ENCODE results near the gene SH3TC1.

Gene SH3TC1

GRCh38 chr4:8232748-8233147, 33.7 kb downstream of the SH3TC1 start:
- Histone ChIP-seq H3K27me3 (ENCODE audit: insufficient read depth, low read length) (no peaks in the 10 kb centered on the region), H3K79me2 (ENCODE audit: insufficient read depth, low read length) (peaks cover 18% of the 10 kb centered on the region), H3K9me2 (ENCODE audit: low read depth, low read length) (no peaks in the 10 kb centered on the region), H3K4me2 (ENCODE audit: low read length) (no peak overlapping the region), H3K4me1 (ENCODE audit: insufficient read depth, low read length, severe bottlenecking) (peaks cover 71% of the 10 kb centered on the region), H3K9me3 (ENCODE audit: low read length) (no peaks in the 10 kb centered on the region), H4K20me1 (ENCODE audit: insufficient read depth, low read length) (no peaks in the 10 kb centered on the region), H3K27ac (ENCODE audit: low read depth, low read length, poor library complexity, severe bottlenecking) (no peak overlapping the region), H2AFZ (ENCODE audit: low read length) (no peak overlapping the region), H3K4me3 (ENCODE audit: low read depth, low read length, poor library complexity, severe bottlenecking) (no peak overlapping the region), H3K36me3 (ENCODE audit: insufficient read depth, low read length) (peaks cover 63% of the 10 kb centered on the region), H3F3A (ENCODE audit: insufficient read depth, low read length) (no peaks in the 10 kb centered on the region), H3K9ac (ENCODE audit: low read length) (no peak overlapping the region)
- TF ChIP-seq, protein P1, sequence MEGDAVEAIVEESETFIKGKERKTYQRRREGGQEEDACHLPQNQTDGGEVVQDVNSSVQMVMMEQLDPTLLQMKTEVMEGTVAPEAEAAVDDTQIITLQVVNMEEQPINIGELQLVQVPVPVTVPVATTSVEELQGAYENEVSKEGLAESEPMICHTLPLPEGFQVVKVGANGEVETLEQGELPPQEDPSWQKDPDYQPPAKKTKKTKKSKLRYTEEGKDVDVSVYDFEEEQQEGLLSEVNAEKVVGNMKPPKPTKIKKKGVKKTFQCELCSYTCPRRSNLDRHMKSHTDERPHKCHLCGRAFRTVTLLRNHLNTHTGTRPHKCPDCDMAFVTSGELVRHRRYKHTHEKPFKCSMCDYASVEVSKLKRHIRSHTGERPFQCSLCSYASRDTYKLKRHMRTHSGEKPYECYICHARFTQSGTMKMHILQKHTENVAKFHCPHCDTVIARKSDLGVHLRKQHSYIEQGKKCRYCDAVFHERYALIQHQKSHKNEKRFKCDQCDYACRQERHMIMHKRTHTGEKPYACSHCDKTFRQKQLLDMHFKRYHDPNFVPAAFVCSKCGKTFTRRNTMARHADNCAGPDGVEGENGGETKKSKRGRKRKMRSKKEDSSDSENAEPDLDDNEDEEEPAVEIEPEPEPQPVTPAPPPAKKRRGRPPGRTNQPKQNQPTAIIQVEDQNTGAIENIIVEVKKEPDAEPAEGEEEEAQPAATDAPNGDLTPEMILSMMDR (IDR thresholded peaks at IDR 0.05; ENCODE audit: low read length): no peak
- no peak for TF ChIP-seq EZH2 (IDR thresholded peaks at IDR 0.05; ENCODE audit: borderline replicate concordance, low read length)

GRCh38 chr4:8233672-8234484, 34.8 kb downstream of the SH3TC1 start:
- no peak overlapping the region for H3K9ac ChIP-seq (ENCODE audit: low read length)
- H3K4me3 ChIP-seq (ENCODE audit: low read depth, low read length, poor library complexity, severe bottlenecking): no peak overlapping the region
- H3K27ac ChIP-seq (ENCODE audit: low read depth, low read length, poor library complexity, severe bottlenecking): no peak overlapping the region
- H2AFZ ChIP-seq (ENCODE audit: low read length): no peak overlapping the region
- H3K79me2 ChIP-seq (ENCODE audit: insufficient read depth, low read length): peaks cover 18% of the 10 kb centered on the region
- H3K9me3 ChIP-seq (ENCODE audit: low read length): no peaks in the 10 kb centered on the region
- H3K4me1 ChIP-seq (ENCODE audit: insufficient read depth, low read length, severe bottlenecking): peaks cover 70% of the 10 kb centered on the region
- H3K27me3 ChIP-seq (ENCODE audit: insufficient read depth, low read length): no peaks in the 10 kb centered on the region
- H3K4me2 ChIP-seq (ENCODE audit: low read length): no peak overlapping the region
- H3K9me2 ChIP-seq (ENCODE audit: low read depth, low read length): no peaks in the 10 kb centered on the region
- no peaks in the 10 kb centered on the region for H4K20me1 ChIP-seq (ENCODE audit: insufficient read depth, low read length)
- no peaks in the 10 kb centered on the region for H3F3A ChIP-seq (ENCODE audit: insufficient read depth, low read length)
- H3K36me3 ChIP-seq (ENCODE audit: insufficient read depth, low read length): peaks cover 72% of the 10 kb centered on the region
- no peak for TF ChIP-seq EZH2 (IDR thresholded peaks at IDR 0.05; ENCODE audit: borderline replicate concordance, low read length)
- TF ChIP-seq, protein P1 (IDR thresholded peaks at IDR 0.05; ENCODE audit: low read length): no peak

DNA sequence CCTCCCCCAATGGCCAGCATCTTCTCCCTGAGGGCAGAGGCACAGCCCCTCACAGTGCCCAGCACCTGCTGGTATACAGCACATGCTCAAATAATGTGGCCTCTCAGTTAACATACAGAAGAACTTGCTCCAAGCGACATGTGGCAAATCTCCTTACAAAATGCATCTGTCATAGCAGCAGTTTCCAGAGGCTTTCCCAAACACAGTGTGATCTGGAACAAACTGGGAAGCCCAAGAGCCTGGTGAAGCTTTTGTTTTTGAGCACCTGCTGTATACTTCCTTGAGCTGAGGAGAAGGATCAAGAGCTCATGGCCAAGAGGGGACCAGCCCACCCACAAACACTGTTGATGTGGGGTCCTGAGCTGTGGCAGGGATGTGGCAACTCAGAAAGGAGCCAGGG, 35.6 kb downstream of the SH3TC1 start:
- Histone ChIP-seq H3K4me2 (ENCODE audit: low read length) (peak overlapping the region; percentile 26; the same call in 1 of the 2 replicates), H3K9me3 (ENCODE audit: low read length) (no peaks in the 10 kb centered on the region), H3F3A (ENCODE audit: insufficient read depth, low read length) (no peaks in the 10 kb centered on the region), H3K36me3 (ENCODE audit: insufficient read depth, low read length) (peaks cover 80% of the 10 kb centered on the region), H3K9me2 (ENCODE audit: low read depth, low read length) (no peaks in the 10 kb centered on the region), H3K9ac (ENCODE audit: low read length) (no peak overlapping the region), H2AFZ (ENCODE audit: low read length) (no peak overlapping the region), H3K27me3 (ENCODE audit: insufficient read depth, low read length) (no peaks in the 10 kb centered on the region), H3K27ac (ENCODE audit: low read depth, low read length, poor library complexity, severe bottlenecking) (peak overlapping the region; percentile 77), H3K4me1 (ENCODE audit: insufficient read depth, low read length, severe bottlenecking) (peaks cover 69% of the 10 kb centered on the region), H4K20me1 (ENCODE audit: insufficient read depth, low read length) (no peaks in the 10 kb centered on the region), H3K79me2 (ENCODE audit: insufficient read depth, low read length) (peaks cover 15% of the 10 kb centered on the region), H3K4me3 (ENCODE audit: low read depth, low read length, poor library complexity, severe bottlenecking) (no peak overlapping the region)
- TF ChIP-seq, protein P1 (IDR thresholded peaks at IDR 0.05; ENCODE audit: low read length): no peak
